ENCODE data around the gene EML4.
"Not testable (repeated sequence)": the region's sequence is repeated elsewhere in the genome, so short reads cannot be mapped to it uniquely, and the experiment has no call there.

Gene EML4

GRCh38 chr2:42332575-42332974, 163.4 kb downstream of the EML4 start:
- in situ Hi-C loops (cut with MboI; ENCODE audit: low sequenced_read_pairs, unreplicated experiment) = no loop called here
- TF ChIP-seq CTCF (IDR thresholded peaks at IDR 0.05; ENCODE audit: borderline replicate concordance, control extremely low read depth, extremely low read depth, insufficient read depth, missing control alignments) = no peak

GRCh38 chr2:42333579-42333978, 164.4 kb downstream of the EML4 start:
- no peak for DNase-seq (ENCODE audit: low spot score)
- in situ Hi-C loops (cut with MboI; ENCODE audit: low sequenced_read_pairs, unreplicated experiment) = no loop called here
- no peak for TF ChIP-seq CTCF (IDR thresholded peaks at IDR 0.05; ENCODE audit: borderline replicate concordance, control extremely low read depth, extremely low read depth, insufficient read depth, missing control alignments)

More at GRCh38 chr2:42332575-42332974, 163.4 kb downstream of the EML4 start:
- DNase-seq (ENCODE audit: low spot score) = no peak

GRCh38 chr2:42334220-42334619, 165.1 kb downstream of the EML4 start:
- in situ Hi-C loops (cut with MboI; ENCODE audit: low sequenced_read_pairs, unreplicated experiment) = no loop called here
- DNase-seq (ENCODE audit: low spot score) = no peak
- no peak for TF ChIP-seq CTCF (IDR thresholded peaks at IDR 0.05; ENCODE audit: borderline replicate concordance, control extremely low read depth, extremely low read depth, insufficient read depth, missing control alignments)

- DNase-seq (ENCODE audit: low spot score); in situ Hi-C loops (cut with MboI; ENCODE audit: low sequenced_read_pairs, unreplicated experiment): not testable (repeated sequence)
These were observed 165.7 kb downstream of the EML4 start for GRCh38 chr2:42334865-42335264.

GRCh38 chr2:42335514-42336104, 166.5 kb downstream of the EML4 start:
- no peak for DNase-seq (ENCODE audit: low spot score)
- in situ Hi-C loops (cut with MboI; ENCODE audit: low sequenced_read_pairs, unreplicated experiment) = no loop called here
- no peak for TF ChIP-seq CTCF (IDR thresholded peaks at IDR 0.05; ENCODE audit: borderline replicate concordance, control extremely low read depth, extremely low read depth, insufficient read depth, missing control alignments)

GRCh38 chr2:42336361-42336965, 167.3 kb downstream of the EML4 start:
- TF ChIP-seq CTCF (IDR thresholded peaks at IDR 0.05; ENCODE audit: borderline replicate concordance, control extremely low read depth, extremely low read depth, insufficient read depth, missing control alignments) = no peak
- in situ Hi-C loops (cut with MboI; ENCODE audit: low sequenced_read_pairs, unreplicated experiment) = no loop called here

GRCh38 chr2:42337356-42337820, 168.2 kb downstream of the EML4 start:
- no peak for TF ChIP-seq CTCF (IDR thresholded peaks at IDR 0.05; ENCODE audit: borderline replicate concordance, control extremely low read depth, extremely low read depth, insufficient read depth, missing control alignments)
- no peak for DNase-seq (ENCODE audit: low spot score)
- in situ Hi-C loops (cut with MboI; ENCODE audit: low sequenced_read_pairs, unreplicated experiment) = no loop called here

More at GRCh38 chr2:42336361-42336965, 167.3 kb downstream of the EML4 start:
- no peak for DNase-seq (ENCODE audit: low spot score)

Measured in GM13976 (cell line).